ENCODE data around the gene LARGE1.

GRCh38 chr22:33925194-33925593, 4.9 kb upstream of the LARGE1 start:
- TF ChIP-seq POLR2AphosphoS5 (IDR thresholded peaks at IDR 0.05) (no peak), CTCF (IDR thresholded peaks at IDR 0.05) (no peak), POLR2A (IDR thresholded peaks at IDR 0.05) (no peak)
